Astrocyte of the hippocampus (primary cell): Measurements from ENCODE around the gene CADPS2.
A peak's percentile ranks its signal among the peaks of the same experiment; 100 is the strongest.

Source experiments
- DNase-seq: peaks from one replicate; pipeline ENCODE4 v3.0.0; 2011; ENCODE audit warnings: low read depth, low spot score

The CADPS2 gene

GRCh38 chr7:122312789-122313188, 573.5 kb downstream of the CADPS2 start:
- DNase-seq: no peak

- peak; percentile 18 for DNase-seq
These were observed 574.4 kb downstream of the CADPS2 start for GRCh38 chr7:122311734-122312450.

DNA sequence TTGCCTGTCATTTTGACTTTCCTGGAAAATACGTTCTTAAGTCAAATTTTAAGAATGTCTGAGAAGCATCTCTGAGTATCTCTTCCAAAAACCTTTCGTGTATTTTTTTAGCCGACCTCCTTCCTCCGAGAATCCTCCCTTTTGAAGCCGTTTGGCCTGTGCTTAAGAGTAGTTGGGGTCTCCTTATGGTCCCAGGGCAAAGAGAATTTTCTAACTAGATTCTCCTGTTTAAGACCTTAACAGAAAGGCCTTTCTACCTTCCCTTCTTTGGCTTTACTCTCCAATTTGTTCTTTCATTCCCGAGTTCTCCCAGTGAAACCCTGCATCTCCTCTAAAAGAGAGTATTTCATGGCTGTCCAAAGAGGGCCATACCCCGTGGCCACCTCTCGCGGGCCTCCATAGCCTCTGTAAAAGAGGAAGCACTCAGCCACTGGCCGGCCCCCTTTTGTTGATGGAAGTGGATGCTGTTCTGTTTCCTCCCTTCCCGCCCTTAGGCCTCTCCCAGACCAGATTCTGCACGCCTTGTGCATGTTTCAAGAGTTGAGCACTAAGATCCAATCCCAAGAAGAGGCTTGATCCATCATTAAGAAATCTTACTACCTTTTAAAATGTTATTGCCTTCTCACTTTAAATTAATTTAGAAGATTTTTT, 575.1 kb downstream of the CADPS2 start:
- DNase-seq: peak; percentile 21

DNA sequence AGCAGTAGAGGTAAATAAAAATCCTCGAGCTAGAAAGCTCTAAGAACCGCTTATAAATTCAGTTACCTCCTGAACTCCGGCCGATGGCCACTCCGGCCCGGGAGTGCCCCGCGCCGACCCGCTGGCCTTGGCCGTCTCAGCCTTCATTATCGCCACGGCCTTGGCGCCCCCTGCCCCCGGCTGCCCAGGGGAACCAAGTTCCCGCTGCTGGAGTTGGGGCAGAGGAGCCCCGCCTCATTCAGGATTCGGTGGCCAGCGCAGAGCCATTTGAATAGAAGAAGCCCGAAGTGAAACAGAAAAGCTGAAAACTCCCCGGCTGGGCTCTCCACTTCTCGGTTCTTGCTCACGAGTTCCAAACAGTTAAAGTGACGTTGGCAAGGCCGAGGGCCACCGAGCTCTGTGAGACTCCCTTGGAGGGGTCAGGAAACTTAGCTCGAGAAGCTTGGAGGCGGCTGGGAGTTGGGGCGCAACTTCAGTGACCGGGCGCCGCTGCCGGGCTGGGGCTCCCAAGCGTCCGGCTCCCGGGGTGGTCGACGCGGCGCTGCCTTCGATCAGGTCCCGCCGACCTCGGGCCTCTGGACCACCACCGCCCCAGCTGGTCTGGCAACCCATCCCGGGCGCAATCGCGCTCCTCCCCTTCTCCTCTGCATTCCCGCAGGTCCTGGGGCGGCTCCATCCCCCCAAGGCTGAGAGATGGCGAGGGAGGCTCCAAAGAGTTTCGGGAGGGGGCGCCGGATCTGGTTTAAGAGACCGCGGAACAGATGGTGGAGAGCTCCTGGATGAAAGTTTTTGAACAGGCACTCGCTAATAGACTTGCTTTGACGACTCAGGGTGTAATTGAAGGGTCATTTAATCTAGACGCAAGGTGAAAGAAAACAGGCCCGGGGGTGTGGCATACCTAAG, 575.9 kb downstream of the CADPS2 start:
- peak; percentile 65 for DNase-seq

DNA sequence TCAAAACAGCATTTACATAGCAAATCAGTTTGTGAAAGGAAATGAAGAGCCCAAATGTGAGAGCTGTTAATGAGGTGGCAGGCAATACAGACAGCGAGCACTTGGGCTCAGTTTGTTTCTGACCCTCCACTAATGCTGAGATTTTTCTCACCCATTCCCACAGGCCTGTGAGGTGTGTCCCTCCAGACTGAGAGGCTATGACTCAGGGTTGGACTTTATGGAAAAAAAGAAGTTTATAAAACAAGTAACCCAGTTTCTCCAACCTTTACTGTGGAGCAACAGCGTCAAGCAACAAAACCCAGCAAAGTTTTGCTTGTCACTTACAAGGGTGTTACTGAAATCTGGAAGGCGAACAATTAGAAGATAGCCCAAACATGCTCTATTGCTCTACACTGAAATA, 576.8 kb downstream of the CADPS2 start:
- peak; percentile 16 for DNase-seq

- DNase-seq: peak; percentile 18
These were observed 579.0 kb downstream of the CADPS2 start for GRCh38 chr7:122307228-122307621.

GRCh38 chr7:122306320-122307227, 579.7 kb downstream of the CADPS2 start:
- peak; percentile 31 for DNase-seq

DNA sequence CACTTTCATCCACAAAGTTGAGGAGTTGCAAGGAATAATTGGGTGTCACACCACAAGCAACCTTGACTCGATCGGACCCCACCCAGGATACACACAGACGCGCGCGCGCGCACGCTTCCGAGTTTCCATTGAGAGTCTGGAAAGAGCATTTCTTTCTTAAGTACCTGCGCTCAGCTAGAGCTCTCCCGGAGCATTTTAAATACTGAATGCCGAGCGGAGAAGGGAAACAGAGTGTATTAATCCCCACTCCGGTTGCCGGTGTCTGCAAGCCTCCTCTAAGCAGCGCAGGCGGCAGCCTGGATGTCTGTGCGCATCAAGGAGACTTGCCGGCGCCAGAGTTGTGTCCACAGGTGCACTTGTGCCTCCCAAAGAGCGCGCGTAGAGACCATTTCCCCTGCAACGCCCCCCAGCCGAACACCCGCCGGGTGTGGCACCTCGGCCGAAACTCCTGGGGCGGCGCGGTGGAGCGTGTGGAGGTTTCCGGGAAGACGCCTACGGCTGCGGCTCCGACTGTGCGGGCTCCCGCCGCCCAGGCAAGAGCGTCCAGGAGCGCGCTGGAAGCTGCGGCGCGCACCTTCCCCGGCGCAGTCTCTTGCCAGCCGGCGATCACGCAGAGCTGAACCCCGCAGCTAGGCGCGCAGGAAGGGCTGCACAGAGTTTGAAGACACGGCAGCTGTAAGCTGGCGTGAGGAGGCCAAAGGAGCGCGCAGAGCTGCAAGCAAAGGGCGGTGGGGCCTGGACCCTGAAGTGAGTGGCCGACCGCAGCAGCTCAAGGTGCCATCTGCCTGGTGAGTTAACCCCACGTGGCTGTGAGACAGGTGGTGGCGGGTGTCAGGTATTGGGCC, 580.6 kb downstream of the CADPS2 start:
- peak; percentile 40 for DNase-seq

- no peak for DNase-seq
These were observed 581.3 kb downstream of the CADPS2 start for GRCh38 chr7:122304996-122305421.

DNA sequence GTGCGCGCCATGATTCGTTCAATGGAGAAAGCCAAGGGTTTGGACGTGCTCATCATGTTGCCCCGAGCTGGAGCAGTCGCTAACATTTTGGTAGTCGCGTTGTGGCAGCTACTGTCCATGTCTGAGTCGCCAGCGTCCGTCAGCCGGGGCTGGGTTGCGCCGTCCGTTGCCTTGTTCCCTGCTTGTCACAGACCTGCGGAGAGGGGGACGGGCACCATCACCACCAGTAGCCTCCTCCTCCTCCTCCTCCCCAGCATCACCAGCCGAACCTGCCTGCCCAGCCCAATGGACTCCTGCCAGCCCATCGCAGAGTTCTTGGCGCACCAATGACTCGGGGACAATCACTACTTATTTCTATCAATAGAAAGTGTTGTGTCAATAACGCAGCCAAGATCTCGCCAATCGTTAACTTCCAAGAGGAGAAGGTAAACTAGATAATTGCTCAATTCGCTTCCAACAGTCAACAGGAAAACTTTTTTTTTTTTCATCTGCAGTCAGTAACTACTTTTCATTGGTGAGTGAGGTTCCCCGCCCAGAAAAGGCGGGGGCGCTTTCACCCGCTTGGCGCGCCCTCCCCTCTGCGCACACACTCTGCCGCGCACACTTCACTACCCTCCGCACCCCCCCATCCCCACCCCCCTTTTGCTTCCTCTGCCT, 581.8 kb downstream of the CADPS2 start, which contains the start of gene FEZF1:
TSS of gene FEZF1 (minus strand) at position 432 of the 657 bp plus-strand sequence. CDS start at position 119, 313 bp downstream.
- peak; percentile 55 for DNase-seq

DNA sequence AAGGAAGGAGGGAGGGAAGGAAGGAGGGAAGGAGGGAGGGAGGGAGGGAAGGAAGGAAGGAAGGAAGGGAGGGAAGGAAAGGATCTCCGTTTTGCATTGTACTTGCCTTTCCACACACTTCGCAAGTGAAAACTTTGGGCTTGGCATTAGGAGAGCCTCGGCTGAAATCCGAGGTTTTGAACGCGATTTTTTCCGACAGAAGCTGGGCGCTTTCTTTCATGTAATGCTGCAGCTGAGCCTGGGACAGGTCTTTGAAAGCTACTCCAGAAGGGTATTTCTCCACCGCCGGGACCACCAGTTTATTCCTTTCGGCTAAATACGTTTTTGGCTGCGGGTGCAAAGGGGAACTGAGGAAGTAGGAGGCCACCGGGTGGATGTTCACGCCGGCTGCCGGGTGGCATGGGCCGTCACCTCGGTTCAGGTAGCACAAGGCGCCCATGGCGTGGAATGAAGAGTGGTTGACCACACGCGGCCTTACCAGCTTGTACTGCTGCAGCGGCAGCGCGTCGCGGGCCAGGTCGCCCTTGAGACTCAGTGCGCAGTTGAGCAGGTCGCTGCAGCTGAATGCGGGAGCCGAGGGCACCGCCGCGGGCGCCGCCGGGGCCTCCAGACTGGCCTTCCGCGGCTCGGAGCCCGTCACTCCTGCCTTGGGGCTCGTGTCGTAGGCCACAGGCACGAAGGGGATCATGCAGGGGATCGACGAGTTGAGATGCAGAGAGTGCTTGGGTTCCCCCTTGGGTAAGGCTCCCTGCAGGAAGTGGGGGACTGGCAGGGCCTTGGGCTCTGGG, 582.5 kb downstream of the CADPS2 start:
- peak; percentile 30 for DNase-seq

DNA sequence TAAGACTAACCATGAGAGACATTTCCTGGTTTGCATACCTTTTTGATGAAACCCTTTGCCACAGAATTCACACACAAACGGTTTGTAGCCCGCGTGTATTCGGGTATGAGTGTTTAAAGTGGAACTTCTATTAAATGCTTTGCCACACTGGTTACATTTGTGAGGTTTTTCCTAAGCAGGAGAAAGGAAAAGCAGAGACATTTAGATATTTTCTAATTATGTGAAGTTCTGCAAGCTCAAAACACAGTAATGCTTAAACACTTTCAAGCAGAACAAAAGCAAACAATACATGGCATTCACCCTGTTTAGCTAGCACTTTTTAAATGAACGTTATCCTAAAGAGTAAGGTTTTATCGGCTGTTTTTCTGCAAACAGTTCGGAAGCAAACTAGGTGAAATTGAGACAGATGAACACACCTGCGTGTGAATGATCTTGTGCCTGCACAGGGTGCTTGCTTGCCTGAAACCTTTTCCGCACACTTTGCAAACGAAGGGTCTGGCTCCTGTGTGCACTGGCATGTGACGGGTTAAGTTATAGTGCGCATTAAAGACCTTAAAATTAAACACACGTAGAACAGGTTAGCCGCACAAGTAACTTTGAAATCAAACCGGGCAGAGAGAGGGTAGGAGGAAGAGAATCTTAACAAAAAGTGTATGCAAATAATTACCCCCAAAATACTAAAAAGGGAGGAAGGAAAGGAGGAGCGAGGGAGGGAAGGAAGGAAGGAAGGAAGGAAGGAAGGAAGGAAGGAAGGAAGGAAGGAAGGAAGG, 583.3 kb downstream of the CADPS2 start:
- peak; percentile 11 for DNase-seq

GRCh38 chr7:122301858-122302760, 584.2 kb downstream of the CADPS2 start:
- peak; percentile 12 for DNase-seq

DNA sequence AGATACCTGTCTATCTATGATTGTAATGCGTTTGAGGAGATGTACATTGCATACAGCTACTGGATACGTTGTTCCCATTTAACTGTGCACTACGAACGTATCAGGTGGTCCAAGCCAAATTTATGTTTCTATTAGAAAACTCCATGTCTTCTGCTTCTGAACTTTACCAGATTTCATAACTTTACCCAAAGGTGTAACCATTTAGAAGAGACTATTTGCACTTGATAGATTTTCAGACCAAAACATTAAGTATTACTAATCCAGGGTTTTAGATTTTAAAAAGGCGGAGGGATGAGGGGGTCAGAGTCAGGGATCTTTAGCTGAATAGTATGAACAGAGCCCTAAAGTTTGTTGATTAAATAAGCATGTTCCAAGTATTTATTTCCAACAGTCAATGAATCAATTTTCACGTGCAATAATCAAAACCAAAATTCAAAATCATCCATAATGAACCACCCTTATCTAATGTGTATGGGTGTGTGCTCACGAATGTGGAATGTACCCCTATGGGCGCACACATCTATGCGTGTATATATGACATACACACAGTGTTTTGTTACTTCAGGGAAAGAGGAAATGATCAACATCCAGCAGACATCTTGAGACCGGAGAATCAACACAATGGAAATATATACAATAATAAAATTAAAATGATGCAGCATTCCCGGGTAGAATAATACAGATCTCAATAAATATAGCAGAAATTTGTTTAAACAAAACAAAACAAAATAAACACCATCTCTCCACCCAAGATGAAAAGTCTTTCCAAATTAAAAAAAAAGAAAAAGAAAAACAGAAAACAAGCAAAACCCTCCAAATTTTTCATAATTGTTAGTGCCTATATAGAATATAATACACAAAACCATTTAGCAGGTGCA, 585.1 kb downstream of the CADPS2 start:
- no peak for DNase-seq

DNA sequence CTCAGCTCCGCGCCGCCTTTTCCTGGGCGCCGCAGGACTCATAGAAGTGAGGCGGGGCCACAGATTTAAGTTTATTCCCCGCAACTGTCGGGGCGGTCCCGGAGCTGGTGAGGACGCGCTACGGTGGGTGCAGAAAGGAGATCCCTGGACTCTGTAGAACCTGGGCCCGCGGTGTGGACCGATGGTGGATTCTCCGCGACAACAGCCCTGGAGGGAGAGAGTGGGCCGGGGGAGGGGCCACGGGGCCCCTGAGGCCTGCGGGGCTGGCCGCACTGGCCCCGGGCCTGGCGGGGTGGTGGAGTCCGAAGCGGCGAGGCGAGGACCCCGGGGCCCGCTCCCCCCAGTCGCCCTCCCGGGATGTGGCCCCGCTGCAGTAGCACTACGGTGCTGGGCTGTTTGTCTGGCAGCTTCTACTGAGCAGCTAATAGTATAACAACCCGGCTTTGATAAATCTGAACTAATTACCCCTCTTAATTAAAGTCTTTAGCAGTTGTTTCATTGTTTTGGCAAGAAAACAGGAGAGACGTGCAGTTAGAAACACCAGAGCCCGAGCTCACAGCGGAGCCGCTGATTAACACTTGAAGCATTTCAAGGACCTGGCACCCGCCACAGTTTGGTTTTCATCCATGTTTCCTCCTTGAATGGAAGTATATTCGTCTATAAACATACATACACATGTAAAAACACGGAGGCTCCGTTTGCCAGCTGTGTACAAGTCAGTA, 585.9 kb downstream of the CADPS2 start:
- DNase-seq: peak; percentile 75
